AG04450 (cell line): ENCODE data around the gene DUSP15. TPM values are rescaled to one million over a fixed set of nuclear protein-coding genes. Genes with fewer than 3 reads are reported as not detected.

Source experiments
- CTCF ChIA-PET: fragments of 300-600, 350-600 bp; formaldehyde crosslinking; extraction: SDS; loops from one replicate; lab custom pipeline; 2022; ENCODE audit warnings: antibody characterized with exemption, inconsistent platforms; lab: Charles Lee
- POLR2A ChIA-PET: fragments of 350-600 bp; formaldehyde crosslinking; extraction: SDS; loops from one replicate; lab custom pipeline; 2021; ENCODE audit warnings: antibody characterized with exemption, inconsistent platforms; lab: Yijun Ruan, JAX
- DNase-seq: peaks from one replicate; pipeline ENCODE4 v3.0.0-alpha.2; 2011; ENCODE audit warnings: low read depth, low spot score
- H3K27ac ChIP-seq: one replicate; pipeline ENCODE4 v1.5.1; 2012; ENCODE audit warnings: low read depth, low read length, control low read depth
- H3K27me3 ChIP-seq: one replicate; pipeline ENCODE4 v1.6.0; 2012; ENCODE audit warnings: low read length; ENCODE audit not compliant: control insufficient read depth, insufficient read depth
- H3K4me3 ChIP-seq: 2 replicates; pipeline ENCODE4 v1.5.1; 2011; ENCODE audit warnings: mild to moderate bottlenecking, low read depth, low read length, control low read depth
- H3K9me3 ChIP-seq: 2 replicates; pipeline ENCODE4 v1.5.1; 2012; ENCODE audit warnings: low read length; ENCODE audit not compliant: control insufficient read depth, insufficient read depth
- CTCF ChIP-seq: IDR thresholded peaks from 2 replicates; pipeline ENCODE4 v1.5.1; 2011; ENCODE audit warnings: low read depth, low read length, control low read depth, inconsistent platforms
- polyA plus RNA-seq: library from polyadenylated mRNA; depleted of rRNA; stranded (reverse); fragments of >200 nt; gene quantifications from 2 replicates; pipeline ENCODE4 v1.2.3, GENCODE V29; 2011

Gene DUSP15
- polyA plus RNA-seq, 1 experiment: not detected

DNA sequence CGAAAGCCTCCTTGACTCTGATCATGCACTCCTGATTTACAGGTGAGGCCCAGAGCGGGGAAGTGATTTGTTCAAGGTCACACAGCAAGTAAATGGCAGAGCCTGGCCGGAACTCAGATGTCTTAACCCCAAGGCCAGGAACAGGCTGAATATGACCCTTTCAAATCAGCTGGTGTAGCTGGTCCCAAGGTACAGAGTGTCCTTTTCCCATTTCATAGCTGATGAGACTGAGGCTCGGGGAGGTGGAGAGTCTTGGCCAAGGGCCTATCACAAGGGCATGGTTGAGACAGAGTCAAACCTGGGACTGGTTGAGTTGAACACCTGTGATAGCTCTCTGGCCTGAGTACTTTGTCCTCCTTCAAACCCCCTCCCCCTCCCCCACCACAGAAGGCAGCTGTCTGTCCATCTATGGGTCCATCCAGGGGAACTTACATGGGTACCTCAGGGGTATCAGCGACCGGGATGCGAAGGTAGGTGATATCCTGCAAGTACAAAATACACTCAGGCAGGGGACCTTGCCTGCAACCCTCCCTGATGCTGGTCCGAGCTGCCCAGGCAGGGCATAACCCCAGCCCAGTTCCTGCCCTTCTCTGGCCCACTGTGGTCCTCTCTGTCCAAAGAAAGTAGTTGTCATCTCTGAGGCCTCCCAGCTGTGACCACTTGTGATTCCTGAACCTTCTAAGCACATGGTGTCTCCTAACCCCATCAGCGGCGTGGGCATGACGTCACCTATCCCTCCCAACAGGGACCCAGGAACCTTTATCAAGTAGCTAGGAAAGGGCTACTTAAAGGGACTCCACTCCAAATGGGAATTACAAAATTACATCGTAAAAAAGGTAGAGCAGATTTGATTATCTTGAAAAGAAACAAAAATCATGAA, 5.6 kb downstream of the DUSP15 start:
- peaks cover 63% of the 10 kb centered on the region for H3K27me3 ChIP-seq
- DNase-seq: no peak
- TF ChIP-seq CTCF: no peak
- no peak overlapping the region for H3K27ac ChIP-seq
- ChIA-PET POLR2A (no interaction called here), CTCF (interaction anchor here (4.2 kb wide), 1 partner anchor 12 kb away, joined by 30 read pairs; no protein-coding TSS in a partner anchor)
- no peaks in the 10 kb centered on the region for H3K9me3 ChIP-seq
- H3K4me3 ChIP-seq: no peak overlapping the region

GRCh38 chr20:31863296-31864085, 6.8 kb downstream of the DUSP15 start:
- POLR2A ChIA-PET: no interaction called here
- TF ChIP-seq CTCF: no peak
- H3K27ac ChIP-seq: no peak overlapping the region
- peaks cover 61% of the 10 kb centered on the region for H3K27me3 ChIP-seq
- H3K4me3 ChIP-seq: no peak overlapping the region
- no peaks in the 10 kb centered on the region for H3K9me3 ChIP-seq
- CTCF ChIA-PET: interaction anchor here (4.2 kb wide), 1 partner anchor 10 kb away, joined by 30 read pairs; no protein-coding TSS in a partner anchor
- no peak for DNase-seq

GRCh38 chr20:31862506-31862905, 7.8 kb downstream of the DUSP15 start:
- DNase-seq: no peak
- Histone ChIP-seq H3K27ac (no peak overlapping the region), H3K9me3 (no peaks in the 10 kb centered on the region), H3K4me3 (no peak overlapping the region), H3K27me3 (peaks cover 67% of the 10 kb centered on the region)
- CTCF ChIA-PET: interaction anchor here (4.2 kb wide), 1 partner anchor 9 kb away, joined by 30 read pairs; no protein-coding TSS in a partner anchor
- no peak for TF ChIP-seq CTCF
- POLR2A ChIA-PET: no interaction called here

- Histone ChIP-seq H3K27me3 (peaks cover 67% of the 10 kb centered on the region), H3K27ac (no peak overlapping the region), H3K9me3 (no peaks in the 10 kb centered on the region), H3K4me3 (no peak overlapping the region)
- no peak for DNase-seq
- POLR2A ChIA-PET: no interaction called here
- CTCF ChIA-PET: interaction anchor here (4.2 kb wide), 1 partner anchor 9 kb away, joined by 30 read pairs; no protein-coding TSS in a partner anchor
- TF ChIP-seq CTCF: no peak
These were observed 8.2 kb downstream of the DUSP15 start for GRCh38 chr20:31862157-31862470.
